Keratinocyte (primary cell): ENCODE measurements around the gene TCERG1L. TPM values are rescaled to one million over a fixed set of nuclear protein-coding genes. Genes with fewer than 3 reads are reported as not detected.

Experiments
- DNase-seq: peaks from one replicate; pipeline ENCODE4 v3.0.0-alpha.2; 2011; ENCODE audit warnings: low read depth, missing footprints, low spot score
- FAIRE-seq: peaks from 2 replicates; lab custom pipeline; 2011; peaks lifted over from hg19 to GRCh38; lab: Jason Lieb, UNC
- H2AFZ ChIP-seq: 2 replicates; pipeline ENCODE4 v1.6.0; 2012; ENCODE audit warnings: low read length, control low read depth, inconsistent platforms; ENCODE audit not compliant: control insufficient read depth
- H3K27ac ChIP-seq: 2 replicates; pipeline ENCODE4 v1.5.1; 2011; ENCODE audit warnings: low read length; ENCODE audit not compliant: control insufficient read depth, insufficient read depth
- H3K27me3 ChIP-seq: 3 replicates; pipeline ENCODE4 v1.6.0; 2011; ENCODE audit warnings: low read length; ENCODE audit not compliant: control insufficient read depth, insufficient read depth; ENCODE audit errors: extremely low read depth
- H3K36me3 ChIP-seq, 2 experiments: 2 replicates in 1 of 2; 3 replicates in 1 of 2; pipeline ENCODE4 v1.5.1; 2011; ENCODE audit warnings: low read length in 2 of 2, mild to moderate bottlenecking in 1 of 2; ENCODE audit not compliant: control insufficient read depth in 2 of 2, insufficient read depth in 2 of 2; ENCODE audit errors: extremely low read depth in 1 of 2
- H3K4me1 ChIP-seq: 3 replicates; pipeline ENCODE4 v1.5.1; 2011; ENCODE audit warnings: low read length; ENCODE audit not compliant: control insufficient read depth, insufficient read depth; ENCODE audit errors: extremely low read depth
- H3K4me2 ChIP-seq: 3 replicates; pipeline ENCODE4 v1.6.0; 2011; ENCODE audit warnings: low read depth, low read length; ENCODE audit not compliant: control insufficient read depth, insufficient read depth; ENCODE audit errors: extremely low read depth
- H3K4me3 ChIP-seq, 3 experiments: fragments of 200-600 bp in 1 of 3; sonication (generic) in 1 of 3; 2 replicates in 2 of 3; 3 replicates in 1 of 3; pipeline ENCODE4 v1.5.1; 2011 to 2016; ENCODE audit warnings: low read length in 3 of 3, mild to moderate bottlenecking in 3 of 3, control low read depth in 2 of 3, inconsistent platforms in 1 of 3, low read depth in 1 of 3, mixed read lengths in 1 of 3, mixed run types in 1 of 3, moderate library complexity in 1 of 3; ENCODE audit not compliant: control insufficient read depth in 2 of 3, insufficient read depth in 2 of 3; ENCODE audit errors: extremely low read depth in 1 of 3
- H3K79me2 ChIP-seq: 2 replicates; pipeline ENCODE4 v1.6.0; 2012; ENCODE audit warnings: low read length; ENCODE audit not compliant: control insufficient read depth, insufficient read depth
- H3K9ac ChIP-seq: 3 replicates; pipeline ENCODE4 v1.6.0; 2011; ENCODE audit warnings: low read length; ENCODE audit not compliant: control insufficient read depth, insufficient read depth; ENCODE audit errors: extremely low read depth
- H3K9me1 ChIP-seq: 3 replicates; pipeline ENCODE4 v1.6.0; 2011; ENCODE audit warnings: low read length; ENCODE audit not compliant: control insufficient read depth, insufficient read depth; ENCODE audit errors: extremely low read depth
- H3K9me3 ChIP-seq: 2 replicates; pipeline ENCODE4 v1.5.1; 2012; ENCODE audit warnings: low read depth, low read length; ENCODE audit not compliant: control insufficient read depth
- H4K20me1 ChIP-seq: 3 replicates; pipeline ENCODE4 v1.6.0; 2011; ENCODE audit warnings: low read length; ENCODE audit not compliant: control insufficient read depth, insufficient read depth; ENCODE audit errors: extremely low read depth
- CTCF ChIP-seq, 3 experiments: IDR thresholded peaks in 1 of 3; conservative IDR thresholded peaks in 1 of 3; optimal IDR thresholded peaks in 1 of 3; 2 replicates in 2 of 3; 3 replicates in 1 of 3; pipeline versions ENCODE3 to v1.5.1; 2011; ENCODE audit warnings: low read length in 3 of 3, mild to moderate bottlenecking in 3 of 3, moderate library complexity in 2 of 3, control low read depth in 1 of 3, inconsistent platforms in 1 of 3; ENCODE audit not compliant: insufficient read depth in 2 of 3; ENCODE audit errors: extremely low read depth in 1 of 3
- EZH2 ChIP-seq: IDR thresholded peaks from one replicate; pipeline ENCODE4 v1.6.1; 2012; ENCODE audit warnings: inconsistent platforms, mild to moderate bottlenecking, low read length, moderate library complexity
- dilution Hi-C: fragments of 300-500 bp; cut with MboI; formaldehyde crosslinking; loops from one replicate; pipeline ENCODE4 v1.7.0; 2020; ENCODE audit warnings: low sequenced_read_pairs; ENCODE audit not compliant: extremely low pct_ligation_motif_present
- polyA plus RNA-seq, 5 experiments: library from polyadenylated mRNA; depleted of rRNA in 3 of 5; stranded (reverse) in 3 of 5; stranded (forward) in 1 of 5; unstranded in 1 of 5; fragments of >200 nt; gene quantifications; 1 replicate in 1 of 5; 2 replicates in 3 of 5; 3 replicates in 1 of 5; pipeline versions ENCODE4 v1.2.1 to v1.2.3, GENCODE V29; 2011 to 2012; ENCODE audit warnings: missing spikeins in 2 of 5, low read depth in 1 of 5, low replicate concordance in 1 of 5

The TCERG1L gene
- polyA plus RNA-seq, 1 donor (not counting 4 experiments of a cell fraction or from before 2014, with no cell fraction given), result not detected

DNA sequence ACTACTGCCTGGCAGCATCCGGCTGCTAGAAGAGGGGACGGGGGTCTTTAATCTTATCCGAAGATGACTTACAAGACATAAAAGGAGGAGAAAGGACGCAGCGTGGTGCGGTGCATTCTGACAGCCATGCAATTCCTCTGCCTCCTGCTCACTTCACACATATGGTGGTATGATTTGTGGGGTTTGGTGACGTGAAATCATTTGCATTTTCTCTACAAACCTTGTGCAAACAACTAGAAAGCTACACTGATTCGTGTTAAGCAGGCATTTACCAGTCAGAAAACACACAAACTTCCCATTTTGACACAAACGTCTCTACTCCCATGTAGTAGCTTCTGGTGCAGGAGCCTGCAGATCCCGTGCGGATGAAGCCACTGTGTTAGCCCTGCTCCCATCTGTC, 6.8 kb upstream of the TCERG1L start:
- Histone ChIP-seq H3K4me3 (no peak overlapping the region), H3K9me3 (peaks cover 5% of the 10 kb centered on the region), H3K27ac (no peak overlapping the region), H3K9me1 (no peaks in the 10 kb centered on the region), H3K79me2 (no peaks in the 10 kb centered on the region), H2AFZ (no peak overlapping the region), H3K27me3 (no peaks in the 10 kb centered on the region), H3K9ac (no peak overlapping the region), H3K36me3 (no peaks in the 10 kb centered on the region), H3K4me2 (no peak overlapping the region), H4K20me1 (no peaks in the 10 kb centered on the region), H3K4me1 (no peaks in the 10 kb centered on the region)
- TF ChIP-seq CTCF (optimal IDR thresholded peaks at IDR 0.05 in 1 of 3, IDR thresholded peaks at IDR 0.05 in 1 of 3, conservative IDR thresholded peaks at IDR 0.05 in 1 of 3; ENCODE audit: extremely low read depth in 1 of 3, insufficient read depth in 2 of 3, low read length in 3 of 3) (no peak), EZH2 (no peak)
- dilution Hi-C loops, result no loop called here
- FAIRE-seq (no peak), DNase-seq (no peak)

- dilution Hi-C loops, result no loop called here
- no peak overlapping the region for H2AFZ ChIP-seq
- peaks cover 10% of the 10 kb centered on the region for H3K27me3 ChIP-seq
These were observed 5.0 kb upstream of the TCERG1L start for GRCh38 chr10:131316321-131317075.

More at GRCh38 chr10:131316321-131317075, 5.0 kb upstream of the TCERG1L start:
- FAIRE-seq, result no peak
- Histone ChIP-seq H3K4me1 (no peaks in the 10 kb centered on the region), H3K79me2 (no peaks in the 10 kb centered on the region), H3K9ac (no peak overlapping the region), H3K9me3 (peaks cover 5% of the 10 kb centered on the region), H3K4me2 (no peak overlapping the region), H3K9me1 (no peaks in the 10 kb centered on the region), H3K4me3 (no peak overlapping the region), H4K20me1 (no peaks in the 10 kb centered on the region), H3K27ac (no peak overlapping the region), H3K36me3 (no peaks in the 10 kb centered on the region)
- DNase-seq, result no peak
- no peak for TF ChIP-seq EZH2
- no peak for TF ChIP-seq CTCF (optimal IDR thresholded peaks at IDR 0.05 in 1 of 3, IDR thresholded peaks at IDR 0.05 in 1 of 3, conservative IDR thresholded peaks at IDR 0.05 in 1 of 3; ENCODE audit: extremely low read depth in 1 of 3, insufficient read depth in 2 of 3, low read length in 3 of 3)
